Osteoblast (primary cell): ENCODE results near the gene OPN1MW3. TPM values are rescaled to one million over a fixed set of nuclear protein-coding genes. Genes with fewer than 3 reads are reported as not detected.
"Not testable (repeated sequence)": the region's sequence is repeated elsewhere in the genome, so short reads cannot be mapped to it uniquely, and the experiment has no call there.

Experiments
- DNase-seq: peaks from one replicate; pipeline ENCODE4 v3.0.0; 2011; ENCODE audit warnings: low spot score, mixed read lengths; ENCODE audit not compliant: insufficient read length; ENCODE audit errors: missing footprints
- H2AFZ ChIP-seq: 2 replicates; pipeline ENCODE4 v1.6.0; 2011; ENCODE audit warnings: mild to moderate bottlenecking, low read length
- H3K27ac ChIP-seq: 2 replicates; pipeline ENCODE4 v1.5.1; 2011; ENCODE audit warnings: mild to moderate bottlenecking, low read depth, low read length, moderate library complexity
- H3K27me3 ChIP-seq: 2 replicates; pipeline ENCODE4 v1.6.0; 2012; ENCODE audit warnings: mild to moderate bottlenecking, control low read depth, inconsistent platforms, low read length, moderate library complexity; ENCODE audit not compliant: insufficient read depth
- H3K36me3 ChIP-seq: 2 replicates; pipeline ENCODE4 v1.5.1; 2011; ENCODE audit warnings: mild to moderate bottlenecking, low read length, control low read depth, moderate library complexity; ENCODE audit not compliant: insufficient read depth
- H3K4me1 ChIP-seq: 2 replicates; pipeline ENCODE4 v1.5.1; 2011; ENCODE audit warnings: mild to moderate bottlenecking, low read length, control low read depth, moderate library complexity; ENCODE audit not compliant: insufficient read depth
- H3K4me2 ChIP-seq: 2 replicates; pipeline ENCODE4 v1.6.0; 2011; ENCODE audit warnings: mild to moderate bottlenecking, low read length; ENCODE audit not compliant: insufficient read depth
- H3K4me3 ChIP-seq: fragments of 200-600 bp; sonication (generic); 3 replicates; pipeline ENCODE4 v1.5.1; 2012; ENCODE audit warnings: mild to moderate bottlenecking, low read length, inconsistent platforms; ENCODE audit not compliant: insufficient read depth
- H3K79me2 ChIP-seq: 2 replicates; pipeline ENCODE4 v1.6.0; 2012; ENCODE audit warnings: mild to moderate bottlenecking, low read length, control low read depth, inconsistent platforms; ENCODE audit not compliant: insufficient read depth
- H3K9me3 ChIP-seq: 2 replicates; pipeline ENCODE4 v1.5.1; 2011; ENCODE audit warnings: low read depth, low read length, control low read depth
- H4K20me1 ChIP-seq: 2 replicates; pipeline ENCODE4 v1.6.0; 2012; ENCODE audit warnings: mild to moderate bottlenecking, low read length, control low read depth; ENCODE audit not compliant: insufficient read depth
- total RNA-seq: library from RNA; depleted of rRNA; stranded (reverse); fragments of >200 nt; gene quantifications from 2 replicates; pipeline ENCODE4 v1.2.3, GENCODE V29; 2012
- TF ChIP-seq, protein P1 (sequence below): IDR thresholded peaks from 2 replicates; pipeline ENCODE4 v1.5.1; 2011; ENCODE audit warnings: mild to moderate bottlenecking, low read depth, low read length, moderate library complexity; ENCODE audit errors: extremely low read depth

The OPN1MW3 gene
- total RNA-seq, 1 donor, result not detected

DNA sequence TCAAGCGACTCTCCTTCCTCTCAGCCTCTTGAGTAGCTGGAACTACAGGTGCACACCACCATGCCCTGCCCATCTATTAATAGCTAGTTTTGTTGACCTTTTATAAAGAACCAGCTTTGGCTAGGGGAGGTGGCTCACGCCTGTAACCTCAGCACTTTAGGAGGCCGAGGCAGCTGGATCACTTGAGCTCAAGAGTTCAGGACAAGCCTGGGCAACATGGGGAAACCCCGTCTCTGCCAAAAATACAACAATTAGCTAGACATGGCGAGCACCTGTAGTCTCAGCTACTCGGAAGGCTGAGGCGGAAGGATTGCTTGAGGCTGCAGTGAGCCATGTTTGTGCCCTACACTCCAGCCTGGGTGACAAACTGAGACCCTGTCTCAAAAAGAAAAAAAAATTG lies 40.9 kb downstream of the OPN1MW3 start:
- no peak overlapping the region for H2AFZ ChIP-seq
- DNase-seq, result no peak
- TF ChIP-seq, protein P1, sequence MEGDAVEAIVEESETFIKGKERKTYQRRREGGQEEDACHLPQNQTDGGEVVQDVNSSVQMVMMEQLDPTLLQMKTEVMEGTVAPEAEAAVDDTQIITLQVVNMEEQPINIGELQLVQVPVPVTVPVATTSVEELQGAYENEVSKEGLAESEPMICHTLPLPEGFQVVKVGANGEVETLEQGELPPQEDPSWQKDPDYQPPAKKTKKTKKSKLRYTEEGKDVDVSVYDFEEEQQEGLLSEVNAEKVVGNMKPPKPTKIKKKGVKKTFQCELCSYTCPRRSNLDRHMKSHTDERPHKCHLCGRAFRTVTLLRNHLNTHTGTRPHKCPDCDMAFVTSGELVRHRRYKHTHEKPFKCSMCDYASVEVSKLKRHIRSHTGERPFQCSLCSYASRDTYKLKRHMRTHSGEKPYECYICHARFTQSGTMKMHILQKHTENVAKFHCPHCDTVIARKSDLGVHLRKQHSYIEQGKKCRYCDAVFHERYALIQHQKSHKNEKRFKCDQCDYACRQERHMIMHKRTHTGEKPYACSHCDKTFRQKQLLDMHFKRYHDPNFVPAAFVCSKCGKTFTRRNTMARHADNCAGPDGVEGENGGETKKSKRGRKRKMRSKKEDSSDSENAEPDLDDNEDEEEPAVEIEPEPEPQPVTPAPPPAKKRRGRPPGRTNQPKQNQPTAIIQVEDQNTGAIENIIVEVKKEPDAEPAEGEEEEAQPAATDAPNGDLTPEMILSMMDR, result no peak
- no peaks in the 10 kb centered on the region for H3K36me3 ChIP-seq
- no peak overlapping the region for H3K27ac ChIP-seq
- no peaks in the 10 kb centered on the region for H3K27me3 ChIP-seq
- no peaks in the 10 kb centered on the region for H3K9me3 ChIP-seq
- H3K4me2 ChIP-seq, result no peak overlapping the region
- H3K4me1 ChIP-seq, result no peaks in the 10 kb centered on the region
- no peak overlapping the region for H3K4me3 ChIP-seq
- H3K79me2 ChIP-seq, result no peaks in the 10 kb centered on the region
- no peaks in the 10 kb centered on the region for H4K20me1 ChIP-seq

DNA sequence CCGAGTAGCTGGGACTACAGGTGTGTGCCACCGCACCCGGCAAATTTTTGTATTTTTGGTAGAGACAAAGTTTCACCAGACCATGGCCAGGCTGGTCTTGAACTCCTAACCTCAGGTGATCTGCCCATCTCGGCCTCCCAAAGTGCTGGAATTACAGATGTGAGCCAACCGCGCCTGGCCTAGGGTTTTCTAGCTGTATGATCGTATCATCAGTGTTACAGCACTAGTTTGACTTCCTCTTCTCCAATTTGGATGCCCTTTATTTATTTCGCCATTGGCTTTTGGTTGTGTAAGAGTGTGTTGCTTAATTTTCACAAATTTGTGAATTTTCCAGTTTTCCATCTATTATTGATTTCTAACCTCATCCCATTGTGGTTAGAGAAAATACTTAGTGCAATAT lies 43.4 kb downstream of the OPN1MW3 start:
- no peaks in the 10 kb centered on the region for H3K4me1 ChIP-seq
- no peak overlapping the region for H3K4me2 ChIP-seq
- no peaks in the 10 kb centered on the region for H3K79me2 ChIP-seq
- no peaks in the 10 kb centered on the region for H4K20me1 ChIP-seq
- no peaks in the 10 kb centered on the region for H3K27me3 ChIP-seq
- no peak for DNase-seq
- TF ChIP-seq, protein P1, result no peak
- no peak overlapping the region for H3K4me3 ChIP-seq
- no peaks in the 10 kb centered on the region for H3K36me3 ChIP-seq
- H2AFZ ChIP-seq, result no peak overlapping the region
- no peaks in the 10 kb centered on the region for H3K9me3 ChIP-seq
- no peak overlapping the region for H3K27ac ChIP-seq

DNA sequence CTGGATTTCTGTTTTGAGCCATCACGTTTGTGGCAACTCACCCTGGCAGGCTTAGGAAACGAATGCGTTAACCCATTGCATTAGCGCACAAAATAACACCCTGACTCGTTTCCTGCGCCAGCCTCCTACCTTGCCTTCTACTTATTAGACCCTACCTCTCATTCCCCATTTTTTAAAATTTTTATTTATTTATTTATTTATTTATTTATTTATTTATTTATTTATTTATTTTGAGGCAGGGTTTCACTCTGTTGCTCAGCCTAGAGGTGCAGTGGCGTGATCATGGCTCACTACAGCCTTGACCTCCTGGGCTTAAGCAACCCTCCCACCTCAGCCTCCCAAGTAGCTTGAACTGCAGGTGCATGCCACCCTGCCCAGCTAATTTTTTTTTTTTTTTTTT lies 45.6 kb downstream of the OPN1MW3 start:
- H2AFZ ChIP-seq, H3K79me2 ChIP-seq, H3K27me3 ChIP-seq, DNase-seq, H3K36me3 ChIP-seq, H3K27ac ChIP-seq, H3K4me1 ChIP-seq, H3K4me3 ChIP-seq, H4K20me1 ChIP-seq, H3K4me2 ChIP-seq, H3K9me3 ChIP-seq: not testable (repeated sequence)

DNA sequence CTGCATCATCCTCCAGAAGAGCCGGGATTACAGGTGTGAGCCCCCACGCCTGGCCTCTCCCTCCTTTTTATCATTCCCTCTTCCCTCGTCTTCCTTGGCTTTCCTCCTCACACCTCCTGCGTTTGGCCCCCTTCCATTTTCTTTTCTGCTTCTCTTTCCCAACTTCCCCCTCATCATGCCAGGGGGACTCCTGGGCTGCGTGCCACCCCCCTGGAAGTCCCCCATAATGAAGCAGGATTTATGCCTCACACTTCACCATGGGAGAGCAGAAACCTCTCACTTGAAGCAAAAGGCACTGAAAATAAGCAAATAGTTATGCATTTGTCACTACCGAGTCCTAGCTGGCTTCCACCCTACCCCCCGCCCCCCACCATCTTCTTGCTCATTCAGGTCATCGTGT lies 46.1 kb downstream of the OPN1MW3 start:
- Histone ChIP-seq H2AFZ (no peak overlapping the region), H4K20me1 (no peaks in the 10 kb centered on the region), H3K27me3 (peaks cover 5% of the 10 kb centered on the region), H3K27ac (no peak overlapping the region), H3K9me3 (no peaks in the 10 kb centered on the region), H3K36me3 (no peaks in the 10 kb centered on the region), H3K4me1 (no peaks in the 10 kb centered on the region), H3K79me2 (no peaks in the 10 kb centered on the region), H3K4me2 (no peak overlapping the region), H3K4me3 (no peak overlapping the region)
- DNase-seq, result no peak
- TF ChIP-seq, protein P1, result no peak

DNA sequence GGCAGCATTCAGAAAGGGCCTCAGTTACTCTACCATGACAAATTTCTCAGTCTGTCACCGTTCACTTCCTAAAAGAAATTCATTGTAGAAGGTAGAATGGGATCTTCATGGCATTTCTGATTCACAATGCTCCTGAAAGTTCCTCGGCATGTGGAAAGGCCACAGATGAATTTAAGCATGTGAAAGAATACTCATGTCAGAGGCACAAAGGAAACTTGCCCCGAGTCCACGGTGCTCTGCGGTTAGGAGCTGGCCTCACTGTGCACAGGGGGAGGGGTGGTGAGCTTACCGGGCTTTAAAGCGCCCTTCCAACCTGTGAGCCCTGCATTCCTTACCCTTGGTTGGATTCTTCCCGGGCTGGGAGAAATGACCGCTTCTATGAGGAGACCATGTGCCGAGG lies 47.5 kb downstream of the OPN1MW3 start:
- H4K20me1 ChIP-seq, result no peaks in the 10 kb centered on the region
- no peaks in the 10 kb centered on the region for H3K79me2 ChIP-seq
- H3K4me1 ChIP-seq, result no peaks in the 10 kb centered on the region
- H3K4me3 ChIP-seq, result no peak overlapping the region
- no peak for DNase-seq
- no peaks in the 10 kb centered on the region for H3K9me3 ChIP-seq
- H3K36me3 ChIP-seq, result no peaks in the 10 kb centered on the region
- no peak overlapping the region for H3K4me2 ChIP-seq
- no peak overlapping the region for H3K27ac ChIP-seq
- TF ChIP-seq, protein P1, result no peak
- peaks cover 5% of the 10 kb centered on the region for H3K27me3 ChIP-seq
- H2AFZ ChIP-seq, result no peak overlapping the region
